ENCODE measurements around the gene PDE8B.
"Not testable (repeated sequence)": the region's sequence is repeated elsewhere in the genome, so short reads cannot be mapped to it uniquely, and the experiment has no call there.

Gene PDE8B

DNA sequence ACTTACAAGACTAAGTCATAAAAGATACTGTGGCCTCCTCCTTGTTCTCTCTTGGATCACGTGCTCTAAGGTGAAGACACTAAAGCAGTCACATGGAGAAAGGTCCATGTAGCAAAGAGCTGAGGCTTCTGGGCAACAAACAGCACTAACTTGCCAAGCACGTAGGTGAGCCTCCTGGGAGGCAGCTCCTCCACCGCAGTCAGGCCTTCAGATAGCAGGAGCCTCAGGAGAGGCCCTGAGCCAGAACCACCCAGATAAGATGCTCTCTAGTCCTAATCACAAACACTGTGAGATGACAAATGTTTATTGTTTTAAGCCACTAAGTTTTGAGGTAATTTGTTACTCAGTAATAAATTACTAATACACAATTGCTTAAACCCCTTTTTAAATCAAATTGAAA is 243.6 kb downstream of the PDE8B start:
- DNase-seq, result no peak

DNA sequence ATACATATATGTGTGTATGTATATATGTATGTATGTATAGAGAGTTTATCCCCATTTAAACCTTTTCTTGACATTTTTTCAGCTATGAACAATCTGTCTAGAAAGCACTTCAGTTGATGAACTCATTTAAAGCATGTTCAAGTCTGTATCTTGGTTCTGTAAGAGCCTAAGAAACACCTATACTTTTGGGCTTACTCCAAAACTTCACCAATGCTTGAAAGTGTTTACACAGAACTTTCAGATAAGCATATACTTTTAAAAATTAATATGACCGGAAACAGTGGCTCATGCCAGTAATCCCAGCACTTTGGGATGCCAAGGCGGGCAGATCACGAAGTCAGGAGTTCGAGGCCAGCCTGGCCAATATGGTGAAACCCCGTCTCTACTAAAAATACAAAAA is 250.8 kb downstream of the PDE8B start:
- no peak for DNase-seq

DNA sequence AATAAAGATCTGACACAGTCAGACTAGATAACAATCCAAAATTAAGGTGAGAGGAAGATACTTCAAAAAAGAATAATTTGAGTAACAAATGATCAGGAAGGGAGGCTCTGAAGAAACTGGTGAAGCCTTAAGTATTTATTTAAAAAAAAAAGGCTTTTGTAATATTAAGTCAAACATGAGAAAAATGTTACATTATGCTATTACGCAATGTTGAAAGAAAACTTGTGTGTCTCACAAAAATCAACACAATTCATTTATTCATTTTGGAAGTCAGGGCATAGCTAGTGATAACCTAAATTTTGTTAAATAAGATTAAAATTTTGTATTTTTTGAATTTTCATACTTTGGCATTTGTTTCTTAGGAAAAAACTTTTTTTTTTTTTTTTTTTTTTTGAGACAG is 253.4 kb downstream of the PDE8B start:
- DNase-seq, result no peak

DNA sequence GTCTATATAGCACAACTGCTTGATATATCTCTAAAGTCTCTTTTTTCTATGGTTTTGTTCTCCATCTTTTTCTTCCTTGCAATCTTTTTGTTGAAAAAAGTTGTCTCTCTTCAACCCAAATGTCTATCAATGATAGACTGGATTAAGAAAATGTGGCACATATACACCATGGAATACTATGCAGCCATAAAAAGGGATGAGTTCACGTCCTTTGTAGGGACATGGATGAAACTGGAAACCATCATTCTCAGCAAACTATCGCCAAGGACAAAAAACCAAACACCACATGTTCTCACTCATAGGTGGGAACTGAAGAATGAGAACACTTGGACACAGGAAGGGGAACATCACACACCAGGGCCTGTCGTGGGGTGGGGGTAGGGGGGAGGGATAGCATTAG is 258.4 kb downstream of the PDE8B start:
- not testable (repeated sequence) for DNase-seq

DNA sequence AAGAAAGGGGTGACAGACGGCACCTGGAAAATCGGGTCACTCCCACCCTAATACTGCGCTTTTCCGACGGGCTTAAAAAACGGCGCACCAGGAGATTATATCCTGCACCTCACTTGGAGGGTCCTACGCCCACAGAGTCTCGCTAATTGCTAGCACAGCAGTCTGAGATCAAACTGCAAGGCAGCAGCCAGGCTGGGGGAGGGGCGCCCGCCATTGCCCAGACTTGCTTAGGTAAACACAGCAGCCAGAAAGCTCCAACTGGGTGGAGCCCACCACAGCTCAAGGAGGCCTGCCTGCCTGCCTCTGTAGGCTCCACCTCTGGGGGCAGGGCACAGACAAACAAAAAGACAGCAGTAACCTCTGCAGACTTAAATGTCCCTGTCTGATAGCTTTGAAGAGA is 264.6 kb downstream of the PDE8B start:
- DNase-seq, result not testable (repeated sequence)

Measured in activated CD4-positive, alpha-beta T cell treated with anti-CD3 and anti-CD28 coated beads, Interleukin-2, amount 50 U/mL, for 16 hours (primary cell).